GM18520 (cell line): ENCODE data around the gene GAMT.

Source experiments
- ATAC-seq: cut with Tn5 transposase; IDR thresholded peaks from one replicate; pipeline ENCODE4 v1.9.1; 2021; ENCODE audit not compliant: unreplicated experiment

The GAMT gene

GRCh38 chr19:1434040-1434366, 32.7 kb upstream of the GAMT start:
- ATAC-seq: no peak

- ATAC-seq: no peak
Measured at GRCh38 chr19:1433119-1434039, 32.0 kb upstream of the GAMT start.

- ATAC-seq: no peak
Measured at GRCh38 chr19:1432507-1432887, 31.2 kb upstream of the GAMT start.

- no peak for ATAC-seq
Measured at GRCh38 chr19:1431759-1432506, 30.6 kb upstream of the GAMT start.

GRCh38 chr19:1430246-1430645, 28.9 kb upstream of the GAMT start:
- ATAC-seq: no peak

GRCh38 chr19:1429750-1430149, 28.4 kb upstream of the GAMT start:
- ATAC-seq: no peak

- no peak for ATAC-seq
Measured at GRCh38 chr19:1428738-1429391, 27.5 kb upstream of the GAMT start.

- ATAC-seq: no peak
Measured at GRCh38 chr19:1427221-1427920, 26.0 kb upstream of the GAMT start.

- ATAC-seq: no peak
Measured at GRCh38 chr19:1426736-1427135, 25.4 kb upstream of the GAMT start.

GRCh38 chr19:1425902-1426301, 24.6 kb upstream of the GAMT start:
- ATAC-seq: no peak

GRCh38 chr19:1425102-1425837, 23.9 kb upstream of the GAMT start:
- ATAC-seq: no peak

- ATAC-seq: no peak
Measured at GRCh38 chr19:1424192-1424955, 23.0 kb upstream of the GAMT start.

- no peak for ATAC-seq
Measured at GRCh38 chr19:1423436-1424191, 22.3 kb upstream of the GAMT start.

- no peak for ATAC-seq
Measured at GRCh38 chr19:1422943-1423342, 21.6 kb upstream of the GAMT start.

GRCh38 chr19:1422360-1422759, 21.0 kb upstream of the GAMT start:
- no peak for ATAC-seq

- ATAC-seq: no peak
Measured at GRCh38 chr19:1421958-1422305, 20.6 kb upstream of the GAMT start.

GRCh38 chr19:1421218-1421957, 20.0 kb upstream of the GAMT start:
- ATAC-seq: no peak

GRCh38 chr19:1420590-1420989, 19.2 kb upstream of the GAMT start:
- no peak for ATAC-seq
